Measurements from ENCODE around the gene HSPA8.

GRCh38 chr11:123034597-123034996 is 27.3 kb downstream of the HSPA8 start:
- TF ChIP-seq POLR2A (IDR thresholded peaks at IDR 0.05) (no peak), CTCF (IDR thresholded peaks at IDR 0.05) (no peak)
